ENCODE measurements around the gene MYRF.

DNA sequence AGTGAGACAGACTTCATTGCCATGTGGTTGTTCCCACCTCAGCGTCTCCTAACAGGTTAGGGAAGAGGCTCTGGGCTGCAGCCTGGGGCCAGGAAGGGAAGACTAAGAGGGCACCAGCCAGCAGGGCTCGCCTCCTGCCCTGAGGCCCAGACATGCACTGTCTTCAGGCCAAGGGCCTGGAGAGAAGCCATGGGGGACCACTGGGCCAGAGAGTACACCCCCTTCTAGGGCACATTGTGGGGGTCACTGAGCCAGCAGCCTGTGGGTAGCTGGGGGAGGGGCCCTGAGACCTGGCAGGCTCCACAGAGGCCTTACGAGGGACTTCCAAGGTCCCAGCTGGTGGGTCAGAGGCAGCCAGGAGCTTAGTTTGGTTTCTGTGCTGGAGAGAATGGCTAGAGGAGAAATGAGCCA, 25.0 kb upstream of the MYRF start:
- TF ChIP-seq, protein P1, sequence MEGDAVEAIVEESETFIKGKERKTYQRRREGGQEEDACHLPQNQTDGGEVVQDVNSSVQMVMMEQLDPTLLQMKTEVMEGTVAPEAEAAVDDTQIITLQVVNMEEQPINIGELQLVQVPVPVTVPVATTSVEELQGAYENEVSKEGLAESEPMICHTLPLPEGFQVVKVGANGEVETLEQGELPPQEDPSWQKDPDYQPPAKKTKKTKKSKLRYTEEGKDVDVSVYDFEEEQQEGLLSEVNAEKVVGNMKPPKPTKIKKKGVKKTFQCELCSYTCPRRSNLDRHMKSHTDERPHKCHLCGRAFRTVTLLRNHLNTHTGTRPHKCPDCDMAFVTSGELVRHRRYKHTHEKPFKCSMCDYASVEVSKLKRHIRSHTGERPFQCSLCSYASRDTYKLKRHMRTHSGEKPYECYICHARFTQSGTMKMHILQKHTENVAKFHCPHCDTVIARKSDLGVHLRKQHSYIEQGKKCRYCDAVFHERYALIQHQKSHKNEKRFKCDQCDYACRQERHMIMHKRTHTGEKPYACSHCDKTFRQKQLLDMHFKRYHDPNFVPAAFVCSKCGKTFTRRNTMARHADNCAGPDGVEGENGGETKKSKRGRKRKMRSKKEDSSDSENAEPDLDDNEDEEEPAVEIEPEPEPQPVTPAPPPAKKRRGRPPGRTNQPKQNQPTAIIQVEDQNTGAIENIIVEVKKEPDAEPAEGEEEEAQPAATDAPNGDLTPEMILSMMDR (IDR thresholded peaks at IDR 0.05) = no peak
- no peak for TF ChIP-seq POLR2A (IDR thresholded peaks at IDR 0.05)
